Vagina (tissue), 2 donors: Measurements from ENCODE around the gene IGSF3.

ENCODE experiments used
- CTCF ChIP-seq, 3 experiments: fragments of 450-650 bp in 2 of 3; fragments of 200-600 bp in 1 of 3; sonication (generic) in 1 of 3; IDR thresholded peaks; one replicate each; pipeline ENCODE4 v1.5.1; 2017 to 2019; ENCODE audit warnings: antibody characterized with exemption in 3 of 3, mild to moderate bottlenecking in 2 of 3, moderate library complexity in 2 of 3
- POLR2AphosphoS5 ChIP-seq, 2 donors: sonication (generic); formaldehyde crosslinking; IDR thresholded peaks; one replicate each; pipeline ENCODE4 v1.9.0; 2017; ENCODE audit warnings: antibody characterized with exemption in 2 of 2, mild to moderate bottlenecking in 2 of 2, low read depth in 1 of 2; ENCODE audit not compliant: insufficient read depth in 1 of 2

- TF ChIP-seq CTCF (IDR thresholded peaks at IDR 0.05) (no peak), POLR2AphosphoS5 (IDR thresholded peaks at IDR 0.05; ENCODE audit: insufficient read depth in 1 of 2, low read depth in 1 of 2) (no peak)
These were observed 25.3 kb upstream of the IGSF3 start for GRCh38 chr1:116692879-116693278.
